Measurements from ENCODE around the gene RAB39A. TPM values are rescaled to one million over a fixed set of nuclear protein-coding genes. Genes with fewer than 3 reads are reported as not detected.
A peak's percentile ranks its signal among the peaks of the same experiment; 100 is the strongest.
"Not testable (repeated sequence)": the region's sequence is repeated elsewhere in the genome, so short reads cannot be mapped to it uniquely, and the experiment has no call there.

RAB39A gene
- total RNA-seq, 6 experiments from 2014 or later = not detected

GRCh38 chr11:107915229-107915628 lies 13.0 kb upstream of the RAB39A start:
- no peaks in the 10 kb centered on the region for H3K9me3 Mint-ChIP-seq

DNA sequence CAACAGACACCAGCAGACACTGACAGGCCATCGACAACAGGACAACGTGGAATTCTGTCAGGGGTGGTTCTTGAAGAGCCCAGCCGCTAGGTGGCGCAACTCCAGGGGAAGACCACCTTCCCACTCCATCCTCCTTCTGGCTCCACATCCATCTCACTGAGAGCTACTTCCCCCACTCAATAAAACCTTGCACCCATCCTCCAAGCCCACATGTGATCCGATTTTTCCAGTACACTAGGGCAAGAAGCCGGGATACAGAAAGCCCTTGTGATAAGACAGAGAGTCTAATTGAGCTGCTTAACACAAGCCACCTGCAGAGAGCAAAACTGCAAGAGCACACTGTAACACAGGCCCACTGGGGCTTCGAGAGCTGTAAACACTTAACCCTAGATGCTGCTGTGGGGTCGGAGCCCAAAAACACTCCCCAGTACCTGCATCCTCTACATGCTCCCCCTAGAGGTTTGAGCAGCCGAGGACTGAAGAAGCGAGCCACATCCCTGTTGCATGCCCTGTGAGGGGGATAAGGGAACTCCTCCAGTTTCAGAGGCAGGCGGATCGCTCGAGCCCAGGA lies 11.5 kb upstream of the RAB39A start:
- no peak overlapping the region for H3K27ac Mint-ChIP-seq
- DNase-seq = no peak
- TF ChIP-seq, protein P1, sequence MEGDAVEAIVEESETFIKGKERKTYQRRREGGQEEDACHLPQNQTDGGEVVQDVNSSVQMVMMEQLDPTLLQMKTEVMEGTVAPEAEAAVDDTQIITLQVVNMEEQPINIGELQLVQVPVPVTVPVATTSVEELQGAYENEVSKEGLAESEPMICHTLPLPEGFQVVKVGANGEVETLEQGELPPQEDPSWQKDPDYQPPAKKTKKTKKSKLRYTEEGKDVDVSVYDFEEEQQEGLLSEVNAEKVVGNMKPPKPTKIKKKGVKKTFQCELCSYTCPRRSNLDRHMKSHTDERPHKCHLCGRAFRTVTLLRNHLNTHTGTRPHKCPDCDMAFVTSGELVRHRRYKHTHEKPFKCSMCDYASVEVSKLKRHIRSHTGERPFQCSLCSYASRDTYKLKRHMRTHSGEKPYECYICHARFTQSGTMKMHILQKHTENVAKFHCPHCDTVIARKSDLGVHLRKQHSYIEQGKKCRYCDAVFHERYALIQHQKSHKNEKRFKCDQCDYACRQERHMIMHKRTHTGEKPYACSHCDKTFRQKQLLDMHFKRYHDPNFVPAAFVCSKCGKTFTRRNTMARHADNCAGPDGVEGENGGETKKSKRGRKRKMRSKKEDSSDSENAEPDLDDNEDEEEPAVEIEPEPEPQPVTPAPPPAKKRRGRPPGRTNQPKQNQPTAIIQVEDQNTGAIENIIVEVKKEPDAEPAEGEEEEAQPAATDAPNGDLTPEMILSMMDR (IDR thresholded peaks at IDR 0.05) = peak; percentile 76
- no peak overlapping the region for H3K4me3 Mint-ChIP-seq
- H3K36me3 Mint-ChIP-seq (ENCODE audit: low read depth) = no peaks in the 10 kb centered on the region
- H3K9me3 Mint-ChIP-seq = no peaks in the 10 kb centered on the region
- no peaks in the 10 kb centered on the region for H3K4me1 Mint-ChIP-seq (ENCODE audit: low read depth)
- H3K27me3 Mint-ChIP-seq (ENCODE audit: insufficient read depth) = peaks cover 8% of the 10 kb centered on the region

More at GRCh38 chr11:107915229-107915628, 13.0 kb upstream of the RAB39A start:
- Mint-ChIP-seq H3K4me3 (no peak overlapping the region), H3K4me1 (ENCODE audit: low read depth) (no peaks in the 10 kb centered on the region), H3K36me3 (ENCODE audit: low read depth) (no peaks in the 10 kb centered on the region), H3K27me3 (ENCODE audit: insufficient read depth) (peaks cover 9% of the 10 kb centered on the region), H3K27ac (no peak overlapping the region)
- no peak for DNase-seq
- TF ChIP-seq, protein P1 (IDR thresholded peaks at IDR 0.05) = no peak

DNA sequence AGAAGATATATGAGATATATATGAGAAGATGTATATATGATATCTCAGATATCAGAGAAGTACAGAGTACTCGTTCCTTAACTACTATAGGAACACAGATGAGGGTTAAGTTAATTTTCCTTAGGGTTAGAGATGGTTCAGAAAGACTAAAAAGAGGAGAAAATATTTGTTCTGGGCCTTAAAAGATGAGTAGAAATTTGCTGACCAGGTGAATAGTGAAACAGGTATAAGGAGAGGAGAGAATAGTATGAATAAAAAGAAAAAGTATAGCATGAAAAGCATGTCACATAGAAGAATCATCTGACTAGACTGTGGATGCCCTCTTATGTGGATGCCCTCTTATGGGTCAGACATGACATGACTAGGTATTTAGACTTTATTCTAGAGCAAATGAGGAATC lies 6.3 kb upstream of the RAB39A start:
- Mint-ChIP-seq H3K9me3 (no peaks in the 10 kb centered on the region), H3K27ac (no peak overlapping the region), H3K36me3 (ENCODE audit: low read depth) (no peaks in the 10 kb centered on the region), H3K4me3 (no peak overlapping the region), H3K4me1 (ENCODE audit: low read depth) (no peaks in the 10 kb centered on the region), H3K27me3 (ENCODE audit: insufficient read depth) (peaks cover 17% of the 10 kb centered on the region)
- TF ChIP-seq, protein P1 (IDR thresholded peaks at IDR 0.05) = no peak
- no peak for DNase-seq

GRCh38 chr11:107923519-107923918 lies 4.7 kb upstream of the RAB39A start:
- H3K9me3 Mint-ChIP-seq; H3K36me3 Mint-ChIP-seq (ENCODE audit: low read depth); H3K27ac Mint-ChIP-seq; H3K4me1 Mint-ChIP-seq (ENCODE audit: low read depth); DNase-seq; H3K4me3 Mint-ChIP-seq: not testable (repeated sequence)
- peaks cover 18% of the 10 kb centered on the region for H3K27me3 Mint-ChIP-seq (ENCODE audit: insufficient read depth)

DNA sequence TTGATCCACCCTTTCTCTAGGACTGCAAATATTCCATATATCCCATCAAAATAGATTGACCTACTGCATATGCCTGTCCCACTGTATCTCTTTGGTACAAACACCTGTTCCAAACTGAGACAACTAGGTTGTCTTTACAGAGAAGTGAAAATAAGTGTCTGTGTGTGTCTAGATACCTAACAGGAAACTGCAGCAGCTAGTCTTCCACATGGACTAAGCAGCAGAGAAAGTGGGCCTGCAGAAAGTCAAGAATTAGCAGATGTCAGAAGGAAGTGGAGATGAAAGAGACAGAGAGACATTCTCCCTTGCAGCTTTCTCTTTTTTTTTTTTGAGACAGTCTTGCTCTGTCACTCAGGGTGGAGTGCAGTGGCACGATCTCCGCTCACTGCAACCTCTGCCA lies 3.9 kb upstream of the RAB39A start:
- Mint-ChIP-seq H3K27me3 (ENCODE audit: insufficient read depth) (peaks cover 15% of the 10 kb centered on the region), H3K36me3 (ENCODE audit: low read depth) (no peaks in the 10 kb centered on the region), H3K9me3 (no peaks in the 10 kb centered on the region), H3K4me3 (no peak overlapping the region), H3K4me1 (ENCODE audit: low read depth) (no peaks in the 10 kb centered on the region), H3K27ac (no peak overlapping the region)
- no peak for DNase-seq
- TF ChIP-seq, protein P1 (IDR thresholded peaks at IDR 0.05) = no peak

- no peak overlapping the region for H3K27ac Mint-ChIP-seq
- no peak overlapping the region for H3K4me3 Mint-ChIP-seq
- H3K36me3 Mint-ChIP-seq (ENCODE audit: low read depth) = no peaks in the 10 kb centered on the region
- H3K4me1 Mint-ChIP-seq (ENCODE audit: low read depth) = no peaks in the 10 kb centered on the region
- no peak for DNase-seq
- H3K9me3 Mint-ChIP-seq = no peaks in the 10 kb centered on the region
- H3K27me3 Mint-ChIP-seq (ENCODE audit: insufficient read depth) = peaks cover 12% of the 10 kb centered on the region
- TF ChIP-seq, protein P1 (IDR thresholded peaks at IDR 0.05) = no peak
Measured at GRCh38 chr11:107927559-107927958, 689 bp upstream of the RAB39A start.

All from HFFc6 (cell line).